Mesenchymal stem cell (in vitro differentiated cells and primary cell): ENCODE results near the gene WAC.

Source experiments
- DNase-seq: peaks from one replicate; pipeline ENCODE4 v3.0.0-alpha.2; 2013
- H2AFZ ChIP-seq: one replicate; pipeline ENCODE4 v1.6.1; 2013; ENCODE audit warnings: low read depth, mild to moderate bottlenecking, control low read depth, inconsistent platforms, low read length, moderate library complexity
- H2AK5ac ChIP-seq: 2 replicates; pipeline ENCODE4 v1.6.1; 2013; ENCODE audit warnings: low read length, moderate library complexity, mild to moderate bottlenecking, inconsistent platforms; ENCODE audit not compliant: severe bottlenecking
- H2BK120ac ChIP-seq: one replicate; pipeline ENCODE4 v1.6.1; 2013; ENCODE audit warnings: low read depth, mild to moderate bottlenecking, inconsistent platforms, low read length, moderate library complexity
- H2BK12ac ChIP-seq, 2 experiments: one replicate each; pipeline ENCODE4 v1.6.1; 2013; ENCODE audit warnings: inconsistent platforms in 2 of 2, low read length in 2 of 2, mild to moderate bottlenecking in 2 of 2, moderate library complexity in 2 of 2, control low read depth in 1 of 2
- H2BK15ac ChIP-seq: one replicate; pipeline ENCODE4 v1.6.1; 2013; ENCODE audit warnings: mild to moderate bottlenecking, low read depth, inconsistent platforms; ENCODE audit not compliant: poor library complexity, severe bottlenecking
- H2BK5ac ChIP-seq: 2 replicates; pipeline ENCODE4 v1.6.1; 2013; ENCODE audit warnings: low read depth, mild to moderate bottlenecking, low read length, control low read depth, inconsistent platforms; ENCODE audit not compliant: poor library complexity, severe bottlenecking
- H3K14ac ChIP-seq, 2 experiments: one replicate each; pipeline ENCODE4 v1.6.1; 2013; ENCODE audit warnings: inconsistent platforms in 2 of 2, low read length in 2 of 2, control low read depth in 1 of 2, mild to moderate bottlenecking in 1 of 2, moderate library complexity in 1 of 2
- H3K18ac ChIP-seq, 2 experiments: one replicate each; pipeline ENCODE4 v1.6.1; 2013; ENCODE audit warnings: inconsistent platforms in 2 of 2, low read length in 2 of 2, control low read depth in 1 of 2, low read depth in 1 of 2, mild to moderate bottlenecking in 1 of 2
- H3K23ac ChIP-seq, 2 experiments: one replicate each; pipeline ENCODE4 v1.6.1; 2013; ENCODE audit warnings: inconsistent platforms in 2 of 2, low read length in 2 of 2, mild to moderate bottlenecking in 2 of 2, moderate library complexity in 2 of 2, control low read depth in 1 of 2
- H3K27ac ChIP-seq: 2 replicates; pipeline ENCODE4 v1.5.1; 2013; ENCODE audit warnings: mild to moderate bottlenecking, moderate library complexity, low read length, control low read depth, inconsistent platforms; ENCODE audit not compliant: poor library complexity, severe bottlenecking
- H3K27me3 ChIP-seq, 2 experiments: 2 replicates each; pipeline versions ENCODE4 v1.6.1 to v1.7.0; 2013; ENCODE audit warnings: low read length in 2 of 2, mild to moderate bottlenecking in 2 of 2, moderate library complexity in 2 of 2, control low read depth in 1 of 2, inconsistent platforms in 1 of 2; ENCODE audit not compliant: control insufficient read depth in 1 of 2, insufficient read depth in 1 of 2
- H3K36me3 ChIP-seq, 2 experiments: 2 replicates each; pipeline versions ENCODE4 v1.6.1 to v1.7.0; 2013; ENCODE audit warnings: low read length in 2 of 2, control low read depth in 1 of 2, inconsistent platforms in 1 of 2, low read depth in 1 of 2, mild to moderate bottlenecking in 1 of 2; ENCODE audit not compliant: insufficient read depth in 2 of 2, control insufficient read depth in 1 of 2
- H3K4ac ChIP-seq, 2 experiments: one replicate each; pipeline ENCODE4 v1.6.1; 2013; ENCODE audit warnings: inconsistent platforms in 2 of 2, low read length in 2 of 2, mild to moderate bottlenecking in 2 of 2, moderate library complexity in 2 of 2, control low read depth in 1 of 2, low read depth in 1 of 2
- H3K4me1 ChIP-seq: 2 replicates; pipeline ENCODE4 v1.6.1; 2013; ENCODE audit warnings: low read depth, low read length, control low read depth; ENCODE audit not compliant: control insufficient read depth, insufficient read depth
- H3K4me2 ChIP-seq: 2 replicates; pipeline ENCODE4 v1.6.1; 2013; ENCODE audit warnings: low read length, mild to moderate bottlenecking, inconsistent platforms; ENCODE audit not compliant: poor library complexity, severe bottlenecking
- H3K4me3 ChIP-seq, 2 experiments: 2 replicates each; pipeline versions ENCODE4 v1.5.1 to v1.7.0; 2013; ENCODE audit warnings: low read length in 2 of 2, mild to moderate bottlenecking in 2 of 2, control low read depth in 1 of 2, low read depth in 1 of 2; ENCODE audit not compliant: insufficient read depth in 1 of 2
- H3K79me1 ChIP-seq: replicated peaks from 2 replicates; pipeline ENCODE4 v1.6.1; 2013; ENCODE audit warnings: mild to moderate bottlenecking, control low read depth, low read length, inconsistent platforms; ENCODE audit not compliant: poor library complexity, severe bottlenecking
- H3K9ac ChIP-seq: 2 replicates; pipeline ENCODE4 v1.7.0; 2013; ENCODE audit warnings: mild to moderate bottlenecking, low read length, moderate library complexity
- H3K9me3 ChIP-seq: 2 replicates; pipeline ENCODE4 v1.7.0; 2013; ENCODE audit warnings: mild to moderate bottlenecking, low read length; ENCODE audit not compliant: control insufficient read depth
- H4K8ac ChIP-seq: one replicate; pipeline ENCODE4 v1.6.1; 2013; ENCODE audit warnings: inconsistent platforms, mild to moderate bottlenecking, low read length, moderate library complexity
- H4K91ac ChIP-seq: one replicate; pipeline ENCODE4 v1.6.1; 2013; ENCODE audit warnings: mild to moderate bottlenecking, low read length, inconsistent platforms
- WGBS: methylation state at CpG from one replicate; pipeline ENCODE4 v1.1.7; 2013; ENCODE audit warnings: mixed read lengths; 5-methylcytosine and 5-hydroxymethylcytosine counted together

The WAC gene

GRCh38 chr10:28575852-28576251 is 42.9 kb downstream of the WAC start:
- H2BK5ac ChIP-seq, result no peak overlapping the region
- H3K27ac ChIP-seq, result no peak overlapping the region
- no peak overlapping the region for H3K4me3 ChIP-seq
- WGBS, result 88% methylated on average over 2 of the region's 5 CpGs
- no peak overlapping the region for H4K91ac ChIP-seq
- H3K36me3 ChIP-seq, result peaks cover 8 to 69% of the 10 kb centered on the region in 2 experiments
- peaks cover 2% of the 10 kb centered on the region for H3K4me1 ChIP-seq
- no peak overlapping the region for H3K4ac ChIP-seq
- H2BK15ac ChIP-seq, result no peak overlapping the region
- H3K18ac ChIP-seq, result no peak overlapping the region
- H3K9me3 ChIP-seq, result no peaks in the 10 kb centered on the region
- H3K27me3 ChIP-seq, result no peaks in the 10 kb centered on the region
- H3K23ac ChIP-seq, result no peak overlapping the region
- H4K8ac ChIP-seq, result no peak overlapping the region
- H2AK5ac ChIP-seq, result no peak overlapping the region
- H2BK12ac ChIP-seq, result no peak overlapping the region
- H3K14ac ChIP-seq, result no peak overlapping the region
- no peak overlapping the region for H3K9ac ChIP-seq
- H3K79me1 ChIP-seq, result no peaks in the 10 kb centered on the region
- no peak overlapping the region for H3K4me2 ChIP-seq
- DNase-seq, result no peak
- H2AFZ ChIP-seq, result no peak overlapping the region
- no peak overlapping the region for H2BK120ac ChIP-seq

- no peaks in the 10 kb centered on the region for H3K27me3 ChIP-seq
- no peak overlapping the region for H2BK15ac ChIP-seq
- no peak overlapping the region for H3K9ac ChIP-seq
- H3K27ac ChIP-seq, result no peak overlapping the region
- H3K23ac ChIP-seq, result no peak overlapping the region
- DNase-seq, result no peak
- no peak overlapping the region for H3K14ac ChIP-seq
- no peak overlapping the region for H3K4me3 ChIP-seq
- H3K36me3 ChIP-seq, result peaks cover 11 to 74% of the 10 kb centered on the region in 2 experiments
- no peak overlapping the region for H3K4ac ChIP-seq
- H2BK120ac ChIP-seq, result no peak overlapping the region
- H3K4me2 ChIP-seq, result no peak overlapping the region
- no peak overlapping the region for H4K8ac ChIP-seq
- 97% methylated on average over 4 of the region's 4 CpGs for WGBS
- H3K4me1 ChIP-seq, result peaks cover 4% of the 10 kb centered on the region
- no peak overlapping the region for H2BK12ac ChIP-seq
- no peak overlapping the region for H4K91ac ChIP-seq
- H3K79me1 ChIP-seq, result no peaks in the 10 kb centered on the region
- no peak overlapping the region for H2AFZ ChIP-seq
- H2BK5ac ChIP-seq, result no peak overlapping the region
- no peak overlapping the region for H2AK5ac ChIP-seq
- H3K18ac ChIP-seq, result no peak overlapping the region
- no peaks in the 10 kb centered on the region for H3K9me3 ChIP-seq
These were observed 44.6 kb downstream of the WAC start for GRCh38 chr10:28577506-28577905.

GRCh38 chr10:28578454-28578853 is 45.5 kb downstream of the WAC start:
- Histone ChIP-seq H2BK12ac (no peak overlapping the region), H3K4me1 (peaks cover 4% of the 10 kb centered on the region), H4K8ac (no peak overlapping the region), H3K18ac (no peak overlapping the region), H3K36me3 (peaks cover 11 to 75% of the 10 kb centered on the region in 2 experiments), H3K27me3 (no peaks in the 10 kb centered on the region), H2AK5ac (no peak overlapping the region), H3K23ac (no peak overlapping the region), H3K9me3 (no peaks in the 10 kb centered on the region), H2BK120ac (no peak overlapping the region), H3K14ac (no peak overlapping the region), H2BK5ac (no peak overlapping the region), H3K4me2 (no peak overlapping the region), H3K79me1 (no peaks in the 10 kb centered on the region), H2AFZ (no peak overlapping the region), H3K4ac (no peak overlapping the region), H3K4me3 (no peak overlapping the region), H2BK15ac (no peak overlapping the region), H3K9ac (no peak overlapping the region), H4K91ac (no peak overlapping the region), H3K27ac (no peak overlapping the region)
- 100% methylated on average over 1 of the region's 2 CpGs for WGBS
- DNase-seq, result no peak

- peak; percentile 24 for DNase-seq
- peaks cover 13 to 79% of the 10 kb centered on the region in 2 experiments for H3K36me3 ChIP-seq
- no peak overlapping the region for H3K27ac ChIP-seq
- no peak overlapping the region for H3K23ac ChIP-seq
- H3K4me2 ChIP-seq, result no peak overlapping the region
- no peak overlapping the region for H4K8ac ChIP-seq
- no peak overlapping the region for H2BK5ac ChIP-seq
- H3K4ac ChIP-seq, result no peak overlapping the region
- no peak overlapping the region for H2BK12ac ChIP-seq
- H3K4me3 ChIP-seq, result no peak overlapping the region
- H4K91ac ChIP-seq, result no peak overlapping the region
- no peak overlapping the region for H2BK15ac ChIP-seq
- no peaks in the 10 kb centered on the region for H3K27me3 ChIP-seq
- H2AFZ ChIP-seq, result no peak overlapping the region
- no peak overlapping the region for H3K18ac ChIP-seq
- no peak overlapping the region for H2AK5ac ChIP-seq
- H3K79me1 ChIP-seq, result peaks cover 2% of the 10 kb centered on the region
- no peak overlapping the region for H2BK120ac ChIP-seq
- peaks cover 2% of the 10 kb centered on the region for H3K4me1 ChIP-seq
- no peaks in the 10 kb centered on the region for H3K9me3 ChIP-seq
- H3K9ac ChIP-seq, result no peak overlapping the region
- WGBS, result 80% methylated on average over 1 of the region's 1 CpG
- no peak overlapping the region for H3K14ac ChIP-seq
These were observed 47.9 kb downstream of the WAC start for GRCh38 chr10:28580825-28581224.
